ENCODE data around the gene SHISA6. TPM values are rescaled to one million over a fixed set of nuclear protein-coding genes. Genes with fewer than 3 reads are reported as not detected.

Gene SHISA6
- total and polyA plus RNA-seq, 2 donors (not counting 1 experiment from before 2014, with no cell fraction given): not detected

DNA sequence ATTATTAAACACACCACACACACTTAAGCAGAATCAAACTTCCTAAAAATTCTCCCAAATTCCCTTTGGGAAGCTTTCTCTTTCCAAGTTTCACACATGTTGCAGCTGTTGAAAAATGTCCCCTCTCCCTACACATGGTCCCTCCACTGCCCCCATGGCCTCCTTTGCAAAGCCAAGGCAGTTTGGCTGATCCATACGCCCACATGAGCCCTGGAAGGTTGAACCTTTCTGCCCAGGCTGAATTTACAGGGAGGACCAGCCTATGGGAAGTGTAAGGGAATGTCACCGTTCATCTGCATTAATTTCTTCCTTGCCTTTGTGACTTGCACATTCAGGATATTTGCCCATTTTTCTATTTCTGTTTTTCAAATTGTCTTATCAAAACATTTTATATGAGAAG lies 31.1 kb upstream of the SHISA6 start:
- Histone ChIP-seq H3K9ac (ENCODE audit: low read length) (no peak overlapping the region), H3K36me3 (replicated peaks in 1 of 2; ENCODE audit: control extremely low read depth in 1 of 2, control insufficient read depth in 1 of 2, extremely low read depth in 1 of 2, insufficient read depth in 2 of 2, low read length in 1 of 2) (no peaks in the 10 kb centered on the region), H4K20me1 (ENCODE audit: control insufficient read depth, insufficient read depth, low read length, poor library complexity, severe bottlenecking) (no peaks in the 10 kb centered on the region), H3K79me2 (ENCODE audit: control insufficient read depth, insufficient read depth, low read length) (no peaks in the 10 kb centered on the region), H3K27ac (ENCODE audit: low read length in 2 of 2) (no peak overlapping the region), H2AFZ (ENCODE audit: insufficient read depth, low read depth, low read length, poor library complexity, severe bottlenecking) (no peak overlapping the region), H3K9me3 (ENCODE audit: control extremely low read depth in 1 of 3, control insufficient read depth in 2 of 3, insufficient read depth in 1 of 3, low read length in 2 of 3) (peaks cover 0 to 18% (median 0%) of the 10 kb centered on the region in 3 donors), H3K4me1 (ENCODE audit: control insufficient read depth in 2 of 2, insufficient read depth in 2 of 2, low read length in 2 of 2) (no peaks in the 10 kb centered on the region), H3K4me2 (replicated peaks; ENCODE audit: low read depth, low read length, poor library complexity, severe bottlenecking) (no peak overlapping the region), H3K27me3 (replicated peaks in 1 of 4; ENCODE audit: control extremely low read depth in 1 of 4, control insufficient read depth in 3 of 4, insufficient read depth in 4 of 4, low read length in 3 of 4) (no peaks in the 10 kb centered on the region), H3K4me3 (ENCODE audit: control extremely low read depth in 1 of 5, extremely low read depth in 1 of 5, insufficient read depth in 1 of 5, low read depth in 2 of 5, low read length in 4 of 5) (no peak overlapping the region)
- TF ChIP-seq, protein P1, sequence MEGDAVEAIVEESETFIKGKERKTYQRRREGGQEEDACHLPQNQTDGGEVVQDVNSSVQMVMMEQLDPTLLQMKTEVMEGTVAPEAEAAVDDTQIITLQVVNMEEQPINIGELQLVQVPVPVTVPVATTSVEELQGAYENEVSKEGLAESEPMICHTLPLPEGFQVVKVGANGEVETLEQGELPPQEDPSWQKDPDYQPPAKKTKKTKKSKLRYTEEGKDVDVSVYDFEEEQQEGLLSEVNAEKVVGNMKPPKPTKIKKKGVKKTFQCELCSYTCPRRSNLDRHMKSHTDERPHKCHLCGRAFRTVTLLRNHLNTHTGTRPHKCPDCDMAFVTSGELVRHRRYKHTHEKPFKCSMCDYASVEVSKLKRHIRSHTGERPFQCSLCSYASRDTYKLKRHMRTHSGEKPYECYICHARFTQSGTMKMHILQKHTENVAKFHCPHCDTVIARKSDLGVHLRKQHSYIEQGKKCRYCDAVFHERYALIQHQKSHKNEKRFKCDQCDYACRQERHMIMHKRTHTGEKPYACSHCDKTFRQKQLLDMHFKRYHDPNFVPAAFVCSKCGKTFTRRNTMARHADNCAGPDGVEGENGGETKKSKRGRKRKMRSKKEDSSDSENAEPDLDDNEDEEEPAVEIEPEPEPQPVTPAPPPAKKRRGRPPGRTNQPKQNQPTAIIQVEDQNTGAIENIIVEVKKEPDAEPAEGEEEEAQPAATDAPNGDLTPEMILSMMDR (IDR thresholded peaks at IDR 0.05): no peak
- TF ChIP-seq EZH2 (IDR thresholded peaks at IDR 0.05; ENCODE audit: borderline replicate concordance, insufficient read depth, low read depth, low read length, poor library complexity, severe bottlenecking): no peak
- Mint-ChIP-seq H3K4me3 (no peak overlapping the region), H3K27ac (no peak overlapping the region), H3K9me3 (ENCODE audit: insufficient read depth) (peaks cover 12% of the 10 kb centered on the region), H3K4me1 (no peaks in the 10 kb centered on the region), H3K27me3 (no peaks in the 10 kb centered on the region)
- POLR2A ChIA-PET: no interaction called here
- WGBS (ENCODE audit: insufficient coverage): 56% methylated on average over 1 of the region's 2 CpGs
- ATAC-seq (ENCODE audit: low read depth) (no peak), DNase-seq (no peak)
- intact Hi-C loops (cut with micrococcal nuclease): no loop called here
- CTCF ChIA-PET: no interaction called here

DNA sequence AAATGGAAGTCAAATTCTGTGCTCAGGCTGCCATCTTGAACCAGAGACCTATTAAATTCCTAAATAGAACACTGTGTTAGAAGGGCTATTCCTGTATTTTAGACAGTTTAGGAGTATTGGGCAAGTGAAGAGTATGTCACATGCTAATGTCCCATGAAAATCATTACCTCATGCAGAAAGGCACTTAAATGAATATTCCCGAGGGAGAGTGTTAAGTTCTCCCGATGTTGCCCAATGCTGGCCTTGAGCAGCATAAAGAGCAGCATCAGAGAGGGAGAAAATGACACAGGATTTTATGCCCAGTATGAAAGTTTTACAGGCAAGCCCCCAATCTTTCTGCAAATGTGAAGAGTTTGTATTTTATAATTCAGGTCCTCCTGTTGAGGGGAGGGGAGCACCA lies 28.2 kb upstream of the SHISA6 start:
- H3K27me3 Mint-ChIP-seq: no peaks in the 10 kb centered on the region
- no peaks in the 10 kb centered on the region for H3K36me3 ChIP-seq (replicated peaks in 1 of 2; ENCODE audit: control extremely low read depth in 1 of 2, control insufficient read depth in 1 of 2, extremely low read depth in 1 of 2, insufficient read depth in 2 of 2, low read length in 1 of 2)
- H3K27ac Mint-ChIP-seq: no peak overlapping the region
- no peaks in the 10 kb centered on the region for H4K20me1 ChIP-seq (ENCODE audit: control insufficient read depth, insufficient read depth, low read length, poor library complexity, severe bottlenecking)
- ChIA-PET POLR2A (no interaction called here), CTCF (no interaction called here)
- no peak overlapping the region for H3K4me3 Mint-ChIP-seq
- H3K4me3 ChIP-seq (ENCODE audit: control extremely low read depth in 1 of 5, extremely low read depth in 1 of 5, insufficient read depth in 1 of 5, low read depth in 2 of 5, low read length in 4 of 5): no peak overlapping the region
- TF ChIP-seq, protein P1 (IDR thresholded peaks at IDR 0.05): no peak
- no peak for TF ChIP-seq EZH2 (IDR thresholded peaks at IDR 0.05; ENCODE audit: borderline replicate concordance, insufficient read depth, low read depth, low read length, poor library complexity, severe bottlenecking)
- intact Hi-C loops (cut with micrococcal nuclease): no loop called here
- H3K79me2 ChIP-seq (ENCODE audit: control insufficient read depth, insufficient read depth, low read length): no peaks in the 10 kb centered on the region
- H3K9me3 ChIP-seq (ENCODE audit: control extremely low read depth in 1 of 3, control insufficient read depth in 2 of 3, insufficient read depth in 1 of 3, low read length in 2 of 3): peaks cover 0 to 10% (median 0%) of the 10 kb centered on the region in 3 donors
- H2AFZ ChIP-seq (ENCODE audit: insufficient read depth, low read depth, low read length, poor library complexity, severe bottlenecking): no peak overlapping the region
- no peak overlapping the region for H3K9ac ChIP-seq (ENCODE audit: low read length)
- H3K4me1 ChIP-seq (ENCODE audit: control insufficient read depth in 2 of 2, insufficient read depth in 2 of 2, low read length in 2 of 2): no peaks in the 10 kb centered on the region
- 100% methylated on average over 1 of the region's 2 CpGs for WGBS (ENCODE audit: insufficient coverage)
- ATAC-seq (ENCODE audit: low read depth) (no peak), DNase-seq (no peak)
- peaks cover 9% of the 10 kb centered on the region for H3K9me3 Mint-ChIP-seq (ENCODE audit: insufficient read depth)
- H3K27ac ChIP-seq (ENCODE audit: low read length in 2 of 2): no peak overlapping the region
- H3K4me1 Mint-ChIP-seq: no peaks in the 10 kb centered on the region
- H3K27me3 ChIP-seq (replicated peaks in 1 of 4; ENCODE audit: control extremely low read depth in 1 of 4, control insufficient read depth in 3 of 4, insufficient read depth in 4 of 4, low read length in 3 of 4): no peaks in the 10 kb centered on the region
- H3K4me2 ChIP-seq (replicated peaks; ENCODE audit: low read depth, low read length, poor library complexity, severe bottlenecking): no peak overlapping the region

All from B cell (primary cell).